HG02852 (cell line): ENCODE data around the gene INSC.

Source experiments
- ATAC-seq: cut with Tn5 transposase; IDR thresholded peaks from one replicate; pipeline ENCODE4 v1.9.1; 2021; ENCODE audit warnings: mild to moderate bottlenecking, moderate library complexity; ENCODE audit not compliant: unreplicated experiment

The INSC gene

GRCh38 chr11:15212876-15213275 is 98.2 kb downstream of the INSC start:
- ATAC-seq: no peak

GRCh38 chr11:15213471-15214231 is 98.9 kb downstream of the INSC start:
- ATAC-seq: no peak

GRCh38 chr11:15215005-15215404 is 100.3 kb downstream of the INSC start:
- ATAC-seq: no peak

- ATAC-seq: peak; percentile 65
These were observed 102.0 kb downstream of the INSC start for GRCh38 chr11:15216678-15217077.

- ATAC-seq: no peak
These were observed 102.7 kb downstream of the INSC start for GRCh38 chr11:15217416-15217815.

GRCh38 chr11:15222777-15223176 is 108.1 kb downstream of the INSC start:
- no peak for ATAC-seq

- no peak for ATAC-seq
These were observed 108.6 kb downstream of the INSC start for GRCh38 chr11:15223318-15223717.

- ATAC-seq: no peak
These were observed 109.7 kb downstream of the INSC start for GRCh38 chr11:15224466-15224865.

- no peak for ATAC-seq
These were observed 112.3 kb downstream of the INSC start for GRCh38 chr11:15227011-15227410.

- ATAC-seq: no peak
These were observed 113.7 kb downstream of the INSC start for GRCh38 chr11:15228331-15228849.

GRCh38 chr11:15229069-15229468 is 114.3 kb downstream of the INSC start:
- no peak for ATAC-seq

GRCh38 chr11:15232496-15232895 is 117.8 kb downstream of the INSC start:
- no peak for ATAC-seq

GRCh38 chr11:15233371-15234165 is 118.8 kb downstream of the INSC start:
- ATAC-seq: no peak

- no peak for ATAC-seq
These were observed 120.1 kb downstream of the INSC start for GRCh38 chr11:15234796-15235195.

GRCh38 chr11:15236559-15236958 is 121.8 kb downstream of the INSC start:
- no peak for ATAC-seq

- no peak for ATAC-seq
These were observed 124.1 kb downstream of the INSC start for GRCh38 chr11:15238856-15239255.

GRCh38 chr11:15248749-15249148 is 134.0 kb downstream of the INSC start:
- ATAC-seq: no peak

GRCh38 chr11:15258433-15259165 is 143.9 kb downstream of the INSC start:
- ATAC-seq: no peak

GRCh38 chr11:15266999-15267398 is 152.3 kb downstream of the INSC start:
- ATAC-seq: no peak

- ATAC-seq: no peak
These were observed 153.9 kb downstream of the INSC start for GRCh38 chr11:15268598-15268997.

GRCh38 chr11:15275141-15275540 is 160.4 kb downstream of the INSC start:
- ATAC-seq: no peak
